Mesothelial cell of epicardium (in vitro differentiated cells): ENCODE results near the gene YBX3. TPM values are rescaled to one million over a fixed set of nuclear protein-coding genes. Genes with fewer than 3 reads are reported as not detected.
A peak's percentile ranks its signal among the peaks of the same experiment; 100 is the strongest.

Experiments
- DNase-seq, 2 experiments: peaks; one replicate each; pipeline ENCODE4 v3.0.0; 2021; ENCODE audit warnings: low spot score in 2 of 2; ENCODE audit not compliant: unreplicated experiment in 2 of 2
- H3K27ac Mint-ChIP-seq: 2 replicates; pipeline ENCODE4 v1.8.0; 2021; ENCODE audit warnings: mixed read lengths
- H3K27me3 Mint-ChIP-seq: 2 replicates; pipeline ENCODE4 v1.8.0; 2021; ENCODE audit warnings: low read depth, mixed read lengths
- H3K36me3 Mint-ChIP-seq: 2 replicates; pipeline ENCODE4 v1.8.0; 2021; ENCODE audit warnings: mixed read lengths
- H3K4me1 Mint-ChIP-seq: 2 replicates; pipeline ENCODE4 v1.8.0; 2021; ENCODE audit warnings: mixed read lengths
- H3K4me3 Mint-ChIP-seq: 2 replicates; pipeline ENCODE4 v1.8.0; 2021; ENCODE audit warnings: mild to moderate bottlenecking, moderate library complexity, mixed read lengths
- H3K9me3 Mint-ChIP-seq: 2 replicates; pipeline ENCODE4 v1.8.0; 2021; ENCODE audit warnings: mixed read lengths
- total RNA-seq: library from RNA; stranded (reverse); gene quantifications from 3 replicates; pipeline ENCODE4 v1.2.1, GENCODE V29; 2021
- TF ChIP-seq, protein P1 (sequence below): fragments of 200-600 bp; sonication (generic); IDR thresholded peaks from one replicate; pipeline ENCODE4 v1.5.0; 2021; ENCODE audit warnings: antibody characterized with exemption; ENCODE audit not compliant: unreplicated experiment

Gene YBX3
- total RNA-seq: 147 to 163 TPM (median 150 TPM) in 3 replicates

- Mint-ChIP-seq H3K4me3 (peak within 1 kb of the TSS; percentile 82), H3K27me3 (no peaks in the 10 kb centered on the region), H3K27ac (peak within 1 kb of the TSS; percentile 95), H3K4me1 (peaks cover 50% of the 10 kb centered on the region), H3K9me3 (no peaks in the 10 kb centered on the region), H3K36me3 (no peaks in the 10 kb centered on the region)
- TF ChIP-seq, protein P1, sequence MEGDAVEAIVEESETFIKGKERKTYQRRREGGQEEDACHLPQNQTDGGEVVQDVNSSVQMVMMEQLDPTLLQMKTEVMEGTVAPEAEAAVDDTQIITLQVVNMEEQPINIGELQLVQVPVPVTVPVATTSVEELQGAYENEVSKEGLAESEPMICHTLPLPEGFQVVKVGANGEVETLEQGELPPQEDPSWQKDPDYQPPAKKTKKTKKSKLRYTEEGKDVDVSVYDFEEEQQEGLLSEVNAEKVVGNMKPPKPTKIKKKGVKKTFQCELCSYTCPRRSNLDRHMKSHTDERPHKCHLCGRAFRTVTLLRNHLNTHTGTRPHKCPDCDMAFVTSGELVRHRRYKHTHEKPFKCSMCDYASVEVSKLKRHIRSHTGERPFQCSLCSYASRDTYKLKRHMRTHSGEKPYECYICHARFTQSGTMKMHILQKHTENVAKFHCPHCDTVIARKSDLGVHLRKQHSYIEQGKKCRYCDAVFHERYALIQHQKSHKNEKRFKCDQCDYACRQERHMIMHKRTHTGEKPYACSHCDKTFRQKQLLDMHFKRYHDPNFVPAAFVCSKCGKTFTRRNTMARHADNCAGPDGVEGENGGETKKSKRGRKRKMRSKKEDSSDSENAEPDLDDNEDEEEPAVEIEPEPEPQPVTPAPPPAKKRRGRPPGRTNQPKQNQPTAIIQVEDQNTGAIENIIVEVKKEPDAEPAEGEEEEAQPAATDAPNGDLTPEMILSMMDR: no peak
- DNase-seq: peak; percentile 56 to 82
Measured at GRCh38 chr12:10722905-10723746, at the start of gene YBX3. YBX3 (minus strand) TSS chr12:10723323; CDS start chr12:10723111, 212 bp downstream.

DNA sequence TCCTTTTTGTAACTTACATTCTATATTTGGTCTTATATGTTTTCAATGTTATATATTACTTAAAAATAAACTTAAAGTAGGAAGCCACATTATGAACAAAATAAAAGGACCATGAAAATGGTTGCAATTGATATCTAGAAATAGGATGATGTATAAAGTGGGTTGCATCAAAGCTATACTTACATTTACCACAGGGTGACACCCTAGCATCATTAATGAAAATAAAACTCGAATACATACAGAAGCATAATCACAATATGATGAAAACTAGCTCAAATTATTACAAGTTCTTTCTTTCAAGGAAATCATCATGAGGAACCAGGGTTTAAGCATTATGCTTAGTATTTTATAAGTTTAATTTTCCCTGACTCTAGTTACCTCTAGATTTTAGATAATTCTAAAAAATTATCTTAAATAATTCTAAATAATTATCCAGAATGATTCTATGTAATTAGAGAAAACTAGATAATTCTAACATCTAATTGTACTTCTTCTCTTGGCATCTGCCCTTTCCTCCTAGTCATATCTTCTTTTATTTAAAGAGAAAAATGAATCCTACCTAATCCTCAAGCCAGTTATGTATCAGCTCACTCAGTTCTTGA is 48.1 kb upstream of the YBX3 start:
- no peak overlapping the region for H3K4me3 Mint-ChIP-seq
- no peaks in the 10 kb centered on the region for H3K36me3 Mint-ChIP-seq
- TF ChIP-seq, protein P1: peak; percentile 65
- H3K27ac Mint-ChIP-seq: no peak overlapping the region
- peaks cover 57% of the 10 kb centered on the region for H3K27me3 Mint-ChIP-seq
- no peak for DNase-seq
- H3K9me3 Mint-ChIP-seq: no peaks in the 10 kb centered on the region
- no peaks in the 10 kb centered on the region for H3K4me1 Mint-ChIP-seq

GRCh38 chr12:10759657-10760056 is 36.5 kb upstream of the YBX3 start:
- peaks cover 45% of the 10 kb centered on the region for H3K27me3 Mint-ChIP-seq
- H3K4me1 Mint-ChIP-seq: no peaks in the 10 kb centered on the region
- H3K4me3 Mint-ChIP-seq: no peak overlapping the region
- H3K36me3 Mint-ChIP-seq: no peaks in the 10 kb centered on the region
- TF ChIP-seq, protein P1: no peak
- no peak for DNase-seq
- H3K27ac Mint-ChIP-seq: no peak overlapping the region
- peaks cover 11% of the 10 kb centered on the region for H3K9me3 Mint-ChIP-seq

DNA sequence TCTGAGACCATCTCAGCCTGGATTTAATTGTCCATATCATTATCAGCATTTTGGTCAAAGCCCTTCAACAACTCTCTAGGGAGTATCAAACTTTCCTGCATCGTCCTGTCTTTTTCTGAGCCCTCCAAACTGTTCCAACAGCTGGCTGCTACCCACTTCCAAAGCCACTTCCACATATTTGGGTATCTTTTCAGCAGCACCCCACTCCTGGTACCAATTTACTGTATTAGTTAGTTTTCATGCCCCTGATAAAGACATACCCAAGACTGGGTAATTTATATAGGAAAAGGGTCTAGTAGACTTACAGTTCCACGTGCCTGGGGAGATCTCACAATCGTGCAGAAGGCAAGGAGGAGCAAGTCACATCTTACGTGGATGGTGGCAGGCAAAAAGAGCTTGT is 33.1 kb upstream of the YBX3 start:
- TF ChIP-seq, protein P1: no peak
- DNase-seq: no peak
- Mint-ChIP-seq H3K9me3 (peaks cover 11% of the 10 kb centered on the region), H3K4me1 (peaks cover 5% of the 10 kb centered on the region), H3K27me3 (peaks cover 33% of the 10 kb centered on the region), H3K4me3 (no peak overlapping the region), H3K36me3 (no peaks in the 10 kb centered on the region), H3K27ac (no peak overlapping the region)

GRCh38 chr12:10753059-10753458 is 29.9 kb upstream of the YBX3 start:
- H3K9me3 Mint-ChIP-seq: peaks cover 11% of the 10 kb centered on the region
- peaks cover 5% of the 10 kb centered on the region for H3K27me3 Mint-ChIP-seq
- H3K4me1 Mint-ChIP-seq: peaks cover 5% of the 10 kb centered on the region
- no peak overlapping the region for H3K27ac Mint-ChIP-seq
- H3K36me3 Mint-ChIP-seq: no peaks in the 10 kb centered on the region
- TF ChIP-seq, protein P1: no peak
- no peak overlapping the region for H3K4me3 Mint-ChIP-seq
- no peak for DNase-seq
